ENCODE results near the gene CYP2S1. TPM values are rescaled to one million over a fixed set of nuclear protein-coding genes. Genes with fewer than 3 reads are reported as not detected.

CYP2S1 gene
- total RNA-seq, 1 donor from 2014 or later: 11.1 TPM

DNA sequence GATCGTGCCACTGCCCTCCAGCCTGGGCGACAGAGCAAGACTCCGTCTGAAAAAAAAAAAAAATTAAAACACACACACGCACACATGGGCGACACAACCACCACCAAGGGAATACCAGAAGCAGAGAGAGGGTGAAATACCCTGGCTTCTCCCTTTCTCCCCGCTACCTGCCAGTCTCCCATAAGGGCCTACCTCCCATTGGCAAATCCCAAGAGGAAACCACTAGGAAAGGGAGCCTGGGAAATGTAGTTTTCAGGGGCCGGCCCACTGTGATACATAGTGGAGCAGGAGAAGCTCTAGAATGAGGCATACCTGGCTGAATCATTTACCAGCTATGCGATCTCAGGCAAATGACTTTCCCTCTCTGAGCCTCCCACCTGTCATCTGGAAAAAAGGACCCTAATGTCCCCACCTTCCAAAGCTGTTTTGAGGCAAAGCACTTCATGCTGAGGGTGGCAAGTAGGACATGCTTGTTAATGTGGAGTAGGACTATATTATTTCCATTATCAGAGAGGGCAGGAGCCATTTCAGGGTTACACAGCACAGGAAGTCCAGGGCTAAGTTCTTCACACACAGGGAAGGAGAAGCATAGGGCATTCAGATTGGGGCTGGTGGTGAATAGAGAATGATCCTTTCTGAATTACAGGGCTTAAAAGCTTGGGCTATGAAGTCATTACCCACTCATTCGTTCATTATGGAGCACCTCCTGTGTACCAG is 56.8 kb downstream of the CYP2S1 start:
- Mint-ChIP-seq H3K27me3 (ENCODE audit: low read depth, unreplicated experiment) (no peaks in the 10 kb centered on the region), H3K4me1 (ENCODE audit: low read depth, unreplicated experiment) (no peaks in the 10 kb centered on the region), H3K27ac (ENCODE audit: unreplicated experiment) (no peak overlapping the region), H3K36me3 (ENCODE audit: low read depth, unreplicated experiment) (peaks cover 49% of the 10 kb centered on the region), H3K9me3 (ENCODE audit: unreplicated experiment) (no peaks in the 10 kb centered on the region), H3K4me3 (ENCODE audit: unreplicated experiment) (no peak overlapping the region)
- Histone ChIP-seq H3K27ac (ENCODE audit: low read depth, low read length) (no peak overlapping the region), H3K4me3 (ENCODE audit: insufficient read depth, low read depth, low read length) (no peak overlapping the region), H3K9me3 (ENCODE audit: insufficient read depth, low read depth, low read length) (no peaks in the 10 kb centered on the region), H3K4me1 (ENCODE audit: insufficient read depth, low read length) (no peaks in the 10 kb centered on the region), H4K20me1 (ENCODE audit: insufficient read depth, low read length) (peaks cover 30% of the 10 kb centered on the region), H3K36me3 (ENCODE audit: insufficient read depth, low read length) (peaks cover 56% of the 10 kb centered on the region), H3K27me3 (ENCODE audit: insufficient read depth, low read length) (no peaks in the 10 kb centered on the region), H2AFZ (ENCODE audit: low read depth, low read length) (no peak overlapping the region), H3K4me2 (ENCODE audit: low read length) (no peak overlapping the region), H3K79me2 (ENCODE audit: insufficient read depth, low read length) (peaks cover 11% of the 10 kb centered on the region), H3K9ac (ENCODE audit: low read length) (no peak overlapping the region)
- FAIRE-seq (no peak), DNase-seq (ENCODE audit: low read depth) (no peak)
- TF ChIP-seq, protein P1, sequence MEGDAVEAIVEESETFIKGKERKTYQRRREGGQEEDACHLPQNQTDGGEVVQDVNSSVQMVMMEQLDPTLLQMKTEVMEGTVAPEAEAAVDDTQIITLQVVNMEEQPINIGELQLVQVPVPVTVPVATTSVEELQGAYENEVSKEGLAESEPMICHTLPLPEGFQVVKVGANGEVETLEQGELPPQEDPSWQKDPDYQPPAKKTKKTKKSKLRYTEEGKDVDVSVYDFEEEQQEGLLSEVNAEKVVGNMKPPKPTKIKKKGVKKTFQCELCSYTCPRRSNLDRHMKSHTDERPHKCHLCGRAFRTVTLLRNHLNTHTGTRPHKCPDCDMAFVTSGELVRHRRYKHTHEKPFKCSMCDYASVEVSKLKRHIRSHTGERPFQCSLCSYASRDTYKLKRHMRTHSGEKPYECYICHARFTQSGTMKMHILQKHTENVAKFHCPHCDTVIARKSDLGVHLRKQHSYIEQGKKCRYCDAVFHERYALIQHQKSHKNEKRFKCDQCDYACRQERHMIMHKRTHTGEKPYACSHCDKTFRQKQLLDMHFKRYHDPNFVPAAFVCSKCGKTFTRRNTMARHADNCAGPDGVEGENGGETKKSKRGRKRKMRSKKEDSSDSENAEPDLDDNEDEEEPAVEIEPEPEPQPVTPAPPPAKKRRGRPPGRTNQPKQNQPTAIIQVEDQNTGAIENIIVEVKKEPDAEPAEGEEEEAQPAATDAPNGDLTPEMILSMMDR (IDR thresholded peaks at IDR 0.05; ENCODE audit: insufficient read depth, low read depth, low read length): no peak
- TF ChIP-seq EZH2 (IDR thresholded peaks at IDR 0.05; ENCODE audit: insufficient read depth, low read length): no peak

DNA sequence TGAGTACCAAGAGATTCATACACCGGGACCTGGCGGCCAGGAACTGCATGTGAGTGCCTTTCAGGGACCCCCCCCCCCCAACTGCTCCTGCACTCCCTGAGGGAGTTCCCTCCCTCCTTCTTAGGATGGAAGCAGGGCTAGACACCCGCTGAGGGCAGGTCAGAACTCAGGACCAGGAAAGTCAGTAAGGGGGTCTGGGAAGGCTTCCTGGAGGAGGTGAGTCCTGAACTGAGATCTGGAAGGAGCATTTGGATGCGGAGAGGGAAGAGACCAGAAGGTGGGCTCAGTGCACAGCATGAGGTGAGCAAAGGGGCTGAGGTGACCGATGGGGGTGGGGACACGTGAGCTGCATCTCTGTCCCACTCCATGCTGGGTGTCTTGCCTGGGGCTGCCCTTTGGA is 60.6 kb downstream of the CYP2S1 start:
- Mint-ChIP-seq H3K27ac (ENCODE audit: unreplicated experiment) (no peak overlapping the region), H3K4me1 (ENCODE audit: low read depth, unreplicated experiment) (no peaks in the 10 kb centered on the region), H3K4me3 (ENCODE audit: unreplicated experiment) (no peak overlapping the region), H3K27me3 (ENCODE audit: low read depth, unreplicated experiment) (no peaks in the 10 kb centered on the region), H3K9me3 (ENCODE audit: unreplicated experiment) (no peaks in the 10 kb centered on the region), H3K36me3 (ENCODE audit: low read depth, unreplicated experiment) (peaks cover 47% of the 10 kb centered on the region)
- Histone ChIP-seq H2AFZ (ENCODE audit: low read depth, low read length) (no peak overlapping the region), H4K20me1 (ENCODE audit: insufficient read depth, low read length) (peaks cover 41% of the 10 kb centered on the region), H3K4me3 (ENCODE audit: insufficient read depth, low read depth, low read length) (no peak overlapping the region), H3K4me1 (ENCODE audit: insufficient read depth, low read length) (no peaks in the 10 kb centered on the region), H3K4me2 (ENCODE audit: low read length) (no peak overlapping the region), H3K9ac (ENCODE audit: low read length) (no peak overlapping the region), H3K9me3 (ENCODE audit: insufficient read depth, low read depth, low read length) (no peaks in the 10 kb centered on the region), H3K27me3 (ENCODE audit: insufficient read depth, low read length) (no peaks in the 10 kb centered on the region), H3K36me3 (ENCODE audit: insufficient read depth, low read length) (peaks cover 63% of the 10 kb centered on the region), H3K27ac (ENCODE audit: low read depth, low read length) (no peak overlapping the region), H3K79me2 (ENCODE audit: insufficient read depth, low read length) (peaks cover 10% of the 10 kb centered on the region)
- DNase-seq (ENCODE audit: low read depth) (no peak), FAIRE-seq (no peak)
- TF ChIP-seq, protein P1 (IDR thresholded peaks at IDR 0.05; ENCODE audit: insufficient read depth, low read depth, low read length): no peak
- TF ChIP-seq EZH2 (IDR thresholded peaks at IDR 0.05; ENCODE audit: insufficient read depth, low read length): no peak

DNA sequence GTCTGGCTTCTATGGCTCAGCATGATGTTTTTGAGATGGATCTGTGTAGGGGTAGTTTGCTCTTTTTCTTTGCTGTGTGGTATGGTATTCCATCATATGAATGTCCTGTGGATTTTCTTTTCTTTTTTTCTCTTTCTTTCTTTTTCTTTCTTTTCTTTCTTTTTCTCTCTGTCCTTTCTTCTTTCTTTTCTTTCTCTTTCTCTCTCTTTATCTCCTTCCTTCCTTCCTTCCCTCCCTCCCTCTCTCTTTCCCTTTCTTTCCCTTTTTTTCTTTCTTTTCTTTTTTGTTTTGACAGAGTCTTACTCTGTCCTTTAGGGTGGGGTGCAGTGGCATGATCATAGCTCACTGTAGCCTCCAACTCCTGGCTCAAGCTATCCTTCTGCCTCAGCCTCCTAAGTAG is 62.2 kb downstream of the CYP2S1 start:
- DNase-seq (ENCODE audit: low read depth) (no peak), FAIRE-seq (no peak)
- no peaks in the 10 kb centered on the region for H3K27me3 ChIP-seq (ENCODE audit: insufficient read depth, low read length)
- TF ChIP-seq, protein P1 (IDR thresholded peaks at IDR 0.05; ENCODE audit: insufficient read depth, low read depth, low read length): no peak
- no peak for TF ChIP-seq EZH2 (IDR thresholded peaks at IDR 0.05; ENCODE audit: insufficient read depth, low read length)
- H3K4me3 ChIP-seq (ENCODE audit: insufficient read depth, low read depth, low read length): no peak overlapping the region
- no peak overlapping the region for H3K27ac ChIP-seq (ENCODE audit: low read depth, low read length)
- peaks cover 37% of the 10 kb centered on the region for H4K20me1 ChIP-seq (ENCODE audit: insufficient read depth, low read length)
- no peak overlapping the region for H3K27ac Mint-ChIP-seq (ENCODE audit: unreplicated experiment)
- no peaks in the 10 kb centered on the region for H3K9me3 ChIP-seq (ENCODE audit: insufficient read depth, low read depth, low read length)
- no peaks in the 10 kb centered on the region for H3K4me1 Mint-ChIP-seq (ENCODE audit: low read depth, unreplicated experiment)
- peaks cover 48% of the 10 kb centered on the region for H3K36me3 Mint-ChIP-seq (ENCODE audit: low read depth, unreplicated experiment)
- no peak overlapping the region for H2AFZ ChIP-seq (ENCODE audit: low read depth, low read length)
- H3K9me3 Mint-ChIP-seq (ENCODE audit: unreplicated experiment): no peaks in the 10 kb centered on the region
- no peaks in the 10 kb centered on the region for H3K4me1 ChIP-seq (ENCODE audit: insufficient read depth, low read length)
- peaks cover 63% of the 10 kb centered on the region for H3K36me3 ChIP-seq (ENCODE audit: insufficient read depth, low read length)
- no peak overlapping the region for H3K4me2 ChIP-seq (ENCODE audit: low read length)
- H3K79me2 ChIP-seq (ENCODE audit: insufficient read depth, low read length): peaks cover 16% of the 10 kb centered on the region
- no peak overlapping the region for H3K9ac ChIP-seq (ENCODE audit: low read length)
- no peaks in the 10 kb centered on the region for H3K27me3 Mint-ChIP-seq (ENCODE audit: low read depth, unreplicated experiment)
- no peak overlapping the region for H3K4me3 Mint-ChIP-seq (ENCODE audit: unreplicated experiment)
